ENCODE results near the gene DEFB131B. TPM values are rescaled to one million over a fixed set of nuclear protein-coding genes. Genes with fewer than 3 reads are reported as not detected.
"Not testable (repeated sequence)": the region's sequence is repeated elsewhere in the genome, so short reads cannot be mapped to it uniquely, and the experiment has no call there.

The DEFB131B gene
- total RNA-seq, 2 donors from 2014 or later, result not detected

- peaks cover 2% of the 10 kb centered on the region for H3K36me3 ChIP-seq
Measured at GRCh38 chr11:71908218-71908617, 30.0 kb downstream of the DEFB131B start.

GRCh38 chr11:71910775-71911174, 32.5 kb downstream of the DEFB131B start:
- not testable (repeated sequence) for H3K27me3 ChIP-seq (replicated peaks; ENCODE audit: insufficient read depth); H3K4me3 ChIP-seq; H3K9me3 ChIP-seq; H3K27ac ChIP-seq; H3K36me3 ChIP-seq; ATAC-seq (ENCODE audit: insufficient number of reproducible peaks, low FRiP score, low read depth); H3K4me1 ChIP-seq (ENCODE audit: control insufficient read depth in 1 of 2, low read depth in 2 of 2); DNase-seq (ENCODE audit: low spot score)

More at GRCh38 chr11:71908218-71908617, 30.0 kb downstream of the DEFB131B start:
- Histone ChIP-seq H3K9me3 (no peaks in the 10 kb centered on the region), H3K4me1 (ENCODE audit: control insufficient read depth in 1 of 2, low read depth in 2 of 2) (no peaks in the 10 kb centered on the region), H3K27me3 (replicated peaks; ENCODE audit: insufficient read depth) (no peaks in the 10 kb centered on the region), H3K27ac (no peak overlapping the region), H3K4me3 (no peak overlapping the region)
- DNase-seq (ENCODE audit: low spot score) (no peak), ATAC-seq (ENCODE audit: insufficient number of reproducible peaks, low FRiP score, low read depth) (no peak)
- no peak for TF ChIP-seq CTCF (IDR thresholded peaks at IDR 0.05)

GRCh38 chr11:71911321-71911985, 33.2 kb downstream of the DEFB131B start:
- not testable (repeated sequence) for H3K27me3 ChIP-seq (replicated peaks; ENCODE audit: insufficient read depth); H3K4me3 ChIP-seq; H3K27ac ChIP-seq; ATAC-seq (ENCODE audit: insufficient number of reproducible peaks, low FRiP score, low read depth); DNase-seq (ENCODE audit: low spot score); H3K4me1 ChIP-seq (ENCODE audit: control insufficient read depth in 1 of 2, low read depth in 2 of 2); H3K36me3 ChIP-seq; H3K9me3 ChIP-seq

GRCh38 chr11:71911986-71912340, 33.7 kb downstream of the DEFB131B start:
- not testable (repeated sequence) for ATAC-seq (ENCODE audit: insufficient number of reproducible peaks, low FRiP score, low read depth); H3K36me3 ChIP-seq

GRCh38 chr11:71913756-71914526, 35.7 kb downstream of the DEFB131B start:
- TF ChIP-seq CTCF (IDR thresholded peaks at IDR 0.05), result no peak
- H3K27ac ChIP-seq, result no peak overlapping the region
- DNase-seq (ENCODE audit: low spot score) (no peak), ATAC-seq (ENCODE audit: insufficient number of reproducible peaks, low FRiP score, low read depth) (no peak)
- no peak overlapping the region for H3K4me3 ChIP-seq
- H3K36me3 ChIP-seq, result peaks cover 7% of the 10 kb centered on the region
- H3K9me3 ChIP-seq, result no peaks in the 10 kb centered on the region
- H3K27me3 ChIP-seq (replicated peaks; ENCODE audit: insufficient read depth), result no peaks in the 10 kb centered on the region
- no peaks in the 10 kb centered on the region for H3K4me1 ChIP-seq (ENCODE audit: control insufficient read depth in 1 of 2, low read depth in 2 of 2)

More at GRCh38 chr11:71911986-71912340, 33.7 kb downstream of the DEFB131B start:
- not testable (repeated sequence) for H3K9me3 ChIP-seq; H3K4me3 ChIP-seq; DNase-seq (ENCODE audit: low spot score); H3K4me1 ChIP-seq (ENCODE audit: control insufficient read depth in 1 of 2, low read depth in 2 of 2); H3K27me3 ChIP-seq (replicated peaks; ENCODE audit: insufficient read depth); H3K27ac ChIP-seq

GRCh38 chr11:71914617-71915189, 36.5 kb downstream of the DEFB131B start:
- DNase-seq (ENCODE audit: low spot score) (no peak), ATAC-seq (ENCODE audit: insufficient number of reproducible peaks, low FRiP score, low read depth) (no peak)
- no peaks in the 10 kb centered on the region for H3K27me3 ChIP-seq (replicated peaks; ENCODE audit: insufficient read depth)
- no peak overlapping the region for H3K4me3 ChIP-seq
- no peaks in the 10 kb centered on the region for H3K4me1 ChIP-seq (ENCODE audit: control insufficient read depth in 1 of 2, low read depth in 2 of 2)
- peaks cover 7% of the 10 kb centered on the region for H3K36me3 ChIP-seq
- no peak overlapping the region for H3K27ac ChIP-seq
- H3K9me3 ChIP-seq, result no peaks in the 10 kb centered on the region
- no peak for TF ChIP-seq CTCF (IDR thresholded peaks at IDR 0.05)

All from thoracic aorta (tissue), 2 donors.